Left lung (tissue), 10 donors: ENCODE results near the gene TMUB1. TPM values are rescaled to one million over a fixed set of nuclear protein-coding genes. Genes with fewer than 3 reads are reported as not detected.

Experiments
- ATAC-seq: fragments of 200-7000 bp; cut with Tn5 transposase; one replicate; pipeline ENCODE4 v1.9.1; 2020; ENCODE audit warnings: moderate library complexity
- DNase-seq, 4 donors: peaks; one replicate each; pipeline ENCODE4 v3.0.0-alpha.2; 2013 to 2020
- H3K27ac ChIP-seq, 2 donors: fragments of 200-600 bp; sonication (generic) in 1 of 2; one replicate each; pipeline versions ENCODE4 v1.5.0 to v1.8.0; 2020 to 2021
- H3K27me3 ChIP-seq, 2 donors: fragments of 200-600 bp; sonication (generic) in 1 of 2; one replicate each; pipeline versions ENCODE4 v1.5.0 to v1.8.0; 2020 to 2021
- H3K36me3 ChIP-seq, 2 donors: fragments of 200-600 bp; sonication (generic) in 1 of 2; one replicate each; pipeline versions ENCODE4 v1.5.0 to v1.8.0; 2020 to 2021
- H3K4me1 ChIP-seq, 2 donors: fragments of 200-600 bp; one replicate each; pipeline ENCODE4 v1.8.0; 2021
- H3K4me3 ChIP-seq, 2 donors: fragments of 200-600 bp; sonication (generic) in 1 of 2; one replicate each; pipeline versions ENCODE4 v1.5.0 to v1.8.0; 2020 to 2021; ENCODE audit warnings: mild to moderate bottlenecking in 1 of 2
- H3K9me3 ChIP-seq, 2 donors: fragments of 200-600 bp; sonication (generic) in 1 of 2; one replicate each; pipeline versions ENCODE4 v1.5.0 to v1.8.0; 2020 to 2021
- intact Hi-C, 2 donors: fragments of 100-400 bp; cut with DNase I; formaldehyde crosslinking; loops; one replicate each; pipeline versions ENCODE4 v1.11.2 to v1.14.2; 2022
- polyA plus RNA-seq, 6 donors: library from polyadenylated mRNA; unstranded; fragments of 120-200 nt; gene quantifications; one replicate each; pipeline ENCODE4 v1.2.1, GENCODE V29; 2013; ENCODE audit not compliant: insufficient read length in 6 of 6
- total RNA-seq, 2 donors: library from RNA; stranded (reverse); fragmentation: NEBNext Ultra II Directional; extraction: Animal tissue kit (Norgen Biotek cat#: 25700); gene quantifications; one replicate each; pipeline ENCODE4 v1.2.1, GENCODE V29; 2021
- TF ChIP-seq, protein P1 (sequence below), 2 donors: fragments of 200-600 bp; sonication (generic) in 1 of 2; IDR thresholded peaks; one replicate each; pipeline versions ENCODE4 v1.5.0 to v1.8.0; 2021; ENCODE audit warnings: antibody characterized with exemption in 2 of 2
- donor health status: DM: no; HTN: yes; CAD: no.
- donor health status: DM: no; HTN: no; CAD: no.

TMUB1 gene
- total and polyA plus RNA-seq, 8 donors: 21.2 to 49.1 (median 24.5) TPM

DNA sequence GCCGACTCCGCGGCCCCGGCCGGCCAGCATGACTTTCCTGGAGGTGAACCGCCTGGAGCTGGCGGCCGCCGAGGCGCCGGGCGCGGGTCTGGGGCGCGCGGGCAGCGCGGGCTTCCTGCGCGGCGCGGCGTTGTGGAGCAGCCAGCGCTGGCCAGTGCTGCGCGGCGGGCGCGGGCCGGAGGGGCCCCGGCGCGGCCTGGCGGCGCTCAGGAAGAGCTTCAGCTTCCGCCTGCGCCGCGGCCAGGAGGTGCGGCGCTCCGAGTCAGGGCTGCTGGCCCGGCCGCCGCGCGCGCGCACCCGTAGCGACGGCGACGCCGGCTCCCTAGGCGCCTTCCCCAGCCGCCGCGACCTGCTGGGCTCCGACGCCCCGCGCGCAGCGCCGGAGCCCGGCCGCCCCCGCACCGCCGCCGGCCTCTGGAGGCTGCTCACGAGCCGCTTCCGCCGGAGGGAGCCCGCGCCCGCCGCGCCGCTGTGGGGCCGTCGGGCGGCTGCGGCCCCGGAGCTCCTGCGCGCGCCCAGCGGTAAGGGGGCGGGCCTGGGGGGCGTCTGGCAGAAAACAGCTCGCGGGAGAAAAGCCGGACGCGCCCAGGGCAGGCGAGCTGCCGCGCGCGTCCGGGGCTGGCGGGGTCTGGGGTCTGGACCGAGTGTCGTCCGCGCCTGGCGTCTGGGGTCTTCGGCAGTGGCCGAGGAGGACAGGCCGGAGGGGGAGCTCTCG is 32.0 kb upstream of the TMUB1 start:
- ATAC-seq: no peak
- intact Hi-C loops: loop anchor here in 1 of 2 donors (10.0 kb wide), 1 partner anchor 220 kb away; no protein-coding TSS in a partner anchor
- peak overlapping the region; percentile 19 to 40 for H3K4me3 ChIP-seq

DNA sequence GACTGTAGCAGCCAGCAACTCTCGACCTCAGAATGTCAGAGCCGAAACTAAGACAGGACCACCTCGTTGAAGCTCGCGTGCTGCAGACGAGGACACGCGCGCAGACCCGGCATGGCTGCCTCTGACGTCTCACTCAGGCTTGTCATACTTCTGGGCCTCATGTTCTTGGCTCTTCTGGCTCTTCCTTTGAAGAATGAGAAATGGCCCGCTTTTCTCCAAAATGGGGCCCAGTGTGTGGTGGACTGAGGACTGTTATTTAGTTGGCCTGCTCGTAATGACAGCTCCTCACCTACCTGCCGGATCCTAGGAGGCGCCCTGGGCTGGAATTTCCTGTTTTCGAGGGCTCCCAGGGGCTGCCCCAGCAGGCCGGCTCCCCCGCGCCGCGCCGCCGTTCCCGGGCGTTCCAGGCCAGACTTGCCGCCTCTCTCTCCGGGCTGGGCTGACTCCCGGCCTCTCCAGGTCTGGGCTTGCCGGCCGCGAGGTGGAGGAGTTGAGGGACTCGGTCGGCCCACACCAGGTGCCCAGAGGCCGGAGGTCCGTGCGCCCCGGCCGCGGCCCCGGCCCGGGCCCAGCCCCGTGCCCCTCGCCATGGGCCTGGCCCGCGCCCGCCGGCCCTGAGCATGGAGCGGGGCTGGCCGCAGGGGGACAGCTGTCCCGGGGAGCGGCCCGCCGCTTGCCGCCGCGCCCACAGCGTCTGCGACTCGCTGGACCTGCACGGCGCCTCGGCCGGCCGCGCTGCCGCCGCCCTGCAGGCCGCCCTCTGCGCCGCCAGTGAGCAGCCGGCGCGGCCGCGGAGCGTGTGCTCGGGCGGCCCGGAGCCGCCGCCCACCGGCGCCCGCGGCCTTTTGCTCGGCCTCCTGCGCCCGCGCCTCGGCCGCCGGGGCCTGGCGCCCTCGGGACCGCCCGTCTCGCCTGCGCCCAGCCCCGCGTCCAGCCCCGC is 31.1 kb upstream of the TMUB1 start:
- TF ChIP-seq, protein P1, sequence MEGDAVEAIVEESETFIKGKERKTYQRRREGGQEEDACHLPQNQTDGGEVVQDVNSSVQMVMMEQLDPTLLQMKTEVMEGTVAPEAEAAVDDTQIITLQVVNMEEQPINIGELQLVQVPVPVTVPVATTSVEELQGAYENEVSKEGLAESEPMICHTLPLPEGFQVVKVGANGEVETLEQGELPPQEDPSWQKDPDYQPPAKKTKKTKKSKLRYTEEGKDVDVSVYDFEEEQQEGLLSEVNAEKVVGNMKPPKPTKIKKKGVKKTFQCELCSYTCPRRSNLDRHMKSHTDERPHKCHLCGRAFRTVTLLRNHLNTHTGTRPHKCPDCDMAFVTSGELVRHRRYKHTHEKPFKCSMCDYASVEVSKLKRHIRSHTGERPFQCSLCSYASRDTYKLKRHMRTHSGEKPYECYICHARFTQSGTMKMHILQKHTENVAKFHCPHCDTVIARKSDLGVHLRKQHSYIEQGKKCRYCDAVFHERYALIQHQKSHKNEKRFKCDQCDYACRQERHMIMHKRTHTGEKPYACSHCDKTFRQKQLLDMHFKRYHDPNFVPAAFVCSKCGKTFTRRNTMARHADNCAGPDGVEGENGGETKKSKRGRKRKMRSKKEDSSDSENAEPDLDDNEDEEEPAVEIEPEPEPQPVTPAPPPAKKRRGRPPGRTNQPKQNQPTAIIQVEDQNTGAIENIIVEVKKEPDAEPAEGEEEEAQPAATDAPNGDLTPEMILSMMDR (IDR thresholded peaks at IDR 0.05): no peak
- Histone ChIP-seq H3K27ac (peak overlapping the region; percentile 41 to 66), H3K4me3 (peak overlapping the region; percentile 7 to 40), H3K4me1 (peaks cover 0 to 46% of the 10 kb centered on the region in 2 donors), H3K9me3 (no peaks in the 10 kb centered on the region), H3K36me3 (peaks cover 0 to 28% of the 10 kb centered on the region in 2 donors), H3K27me3 (peaks cover 0 to 5% of the 10 kb centered on the region in 2 donors)
- intact Hi-C loops: loop anchor here in 1 of 2 donors (10.0 kb wide), 1 partner anchor 220 kb away; no protein-coding TSS in a partner anchor
- DNase-seq (peak in 3 of 4 donors; percentile 47 to 88 (median 62)), ATAC-seq (peak; percentile 26)

More for the DNA sequence above, 32.0 kb upstream of the TMUB1 start:
- Histone ChIP-seq H3K36me3 (peaks cover 0 to 37% of the 10 kb centered on the region in 2 donors), H3K9me3 (no peaks in the 10 kb centered on the region), H3K4me1 (peaks cover 0 to 38% of the 10 kb centered on the region in 2 donors), H3K27ac (peak overlapping the region; percentile 37 to 50), H3K27me3 (peaks cover 0 to 5% of the 10 kb centered on the region in 2 donors)
- peak in 1 of 4 donors; percentile 79 for DNase-seq
- TF ChIP-seq, protein P1 (IDR thresholded peaks at IDR 0.05): no peak

DNA sequence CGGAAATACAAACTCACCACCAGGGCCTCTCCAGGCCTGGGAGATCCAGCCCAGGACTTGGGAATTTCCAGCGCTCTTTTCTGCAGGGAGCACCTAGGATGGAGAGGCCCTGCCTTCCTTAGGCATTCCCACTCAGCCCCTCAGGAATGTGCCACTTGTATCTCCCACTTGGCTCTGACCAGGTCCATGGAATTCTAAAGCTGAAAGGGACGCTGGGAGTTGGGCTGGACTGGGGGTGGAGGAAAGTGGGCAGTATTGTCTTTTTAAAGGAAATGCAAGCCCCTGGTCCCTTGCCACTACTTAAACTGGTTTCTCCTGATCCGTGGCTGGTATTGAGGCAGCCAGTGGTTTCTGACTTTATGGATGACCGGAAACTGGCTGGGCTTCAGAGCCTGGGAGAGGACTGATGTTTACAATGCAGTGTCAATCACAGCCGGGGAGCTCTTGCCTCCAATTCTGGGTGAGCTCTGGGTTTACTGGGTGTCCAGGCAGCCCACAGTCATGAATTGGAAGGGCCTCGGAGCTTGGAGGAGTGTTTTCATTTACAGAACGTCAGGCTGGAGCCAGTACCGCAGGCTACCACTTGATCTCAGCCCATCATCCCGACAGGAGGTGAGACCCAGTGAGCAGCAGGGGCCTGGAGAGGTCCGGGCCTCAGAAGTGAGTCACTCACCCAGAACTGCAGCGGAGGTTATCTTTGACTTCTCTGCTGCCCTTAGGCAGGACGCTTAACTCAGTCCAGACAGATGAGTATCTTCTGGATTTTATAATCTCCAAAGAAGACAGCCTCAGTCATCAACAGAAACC is 30.3 kb upstream of the TMUB1 start:
- Histone ChIP-seq H3K9me3 (no peaks in the 10 kb centered on the region), H3K27ac (peak overlapping the region; percentile 41 to 66), H3K4me1 (peaks cover 0 to 53% of the 10 kb centered on the region in 2 donors), H3K36me3 (peaks cover 0 to 19% of the 10 kb centered on the region in 2 donors), H3K27me3 (peaks cover 0 to 5% of the 10 kb centered on the region in 2 donors), H3K4me3 (peak overlapping the region; percentile 7 to 36)
- TF ChIP-seq, protein P1 (IDR thresholded peaks at IDR 0.05): no peak
- intact Hi-C loops: loop anchor here in 1 of 2 donors (10.0 kb wide), 1 partner anchor 219 kb away; no protein-coding TSS in a partner anchor
- DNase-seq (peak in 3 of 4 donors; percentile 62 to 79 (median 75)), ATAC-seq (peak; percentile 49)

DNA sequence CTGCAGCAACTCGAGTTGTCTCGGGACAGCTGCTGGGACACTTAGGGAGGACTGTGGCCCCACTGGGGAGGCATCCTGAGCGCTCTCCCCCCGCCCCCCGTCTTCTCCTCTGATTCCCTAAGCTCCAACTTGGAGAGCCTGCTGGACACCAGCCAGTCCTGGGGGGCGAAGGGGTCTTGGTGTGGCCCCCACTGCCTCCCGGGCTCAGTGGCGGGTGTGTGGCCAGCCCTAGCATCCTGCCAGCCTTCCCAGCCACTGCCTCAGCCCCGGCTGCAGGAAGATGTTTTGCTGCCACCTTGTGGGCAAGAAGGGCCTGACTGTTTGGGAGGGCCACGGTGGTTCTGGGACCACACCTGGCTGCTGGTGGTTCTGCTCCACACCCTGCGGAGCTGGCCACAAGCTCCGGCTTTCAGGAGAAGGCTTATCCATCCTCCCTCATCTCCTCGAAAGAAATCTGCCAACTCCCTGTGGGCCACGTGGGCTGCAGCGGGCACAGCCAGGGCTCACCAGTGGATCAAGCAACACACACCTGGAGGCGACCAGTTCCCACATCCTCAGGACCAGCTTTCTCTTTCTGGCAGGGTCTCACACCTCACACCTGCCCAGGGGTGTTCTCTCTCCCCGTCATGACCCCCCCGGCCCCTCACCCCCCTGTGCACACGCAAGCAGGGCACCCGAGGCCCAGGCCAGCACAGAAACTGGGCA is 27.8 kb upstream of the TMUB1 start:
- Histone ChIP-seq H3K36me3 (peaks cover 0 to 4% of the 10 kb centered on the region in 2 donors), H3K4me3 (no peak overlapping the region), H3K9me3 (no peaks in the 10 kb centered on the region), H3K27me3 (peaks cover 0 to 5% of the 10 kb centered on the region in 2 donors), H3K27ac (no peak overlapping the region), H3K4me1 (peaks cover 0 to 50% of the 10 kb centered on the region in 2 donors)
- DNase-seq: peak in 3 of 4 donors; percentile 78 to 91 (median 81)
- intact Hi-C loops: loop anchor here in 1 of 2 donors (10.0 kb wide), 1 partner anchor 216 kb away; no protein-coding TSS in a partner anchor
- peak; percentile 62 for ATAC-seq
- TF ChIP-seq, protein P1 (IDR thresholded peaks at IDR 0.05): peak; percentile 87 to 94
